Astrocyte (in vitro differentiated cells and primary cell): Measurements from ENCODE around the gene BRMS1. TPM values are rescaled to one million over a fixed set of nuclear protein-coding genes. Genes with fewer than 3 reads are reported as not detected.

Experiments used
- DNase-seq: peaks from one replicate; pipeline ENCODE4 v3.0.0-alpha.2; 2010; ENCODE audit warnings: low read depth
- FAIRE-seq: peaks from 2 replicates; lab custom pipeline; 2011; peaks lifted over from hg19 to GRCh38; lab: Jason Lieb, UNC
- H2AFZ ChIP-seq: 2 replicates; pipeline ENCODE4 v1.6.0; 2012; ENCODE audit warnings: low read depth, low read length, inconsistent platforms
- H3K27ac ChIP-seq: 2 replicates; pipeline ENCODE4 v1.5.1; 2011; ENCODE audit warnings: low read depth, low read length, inconsistent platforms
- H3K27me3 ChIP-seq: 2 replicates; pipeline ENCODE4 v1.6.0; 2011; ENCODE audit warnings: low read length, inconsistent platforms; ENCODE audit not compliant: insufficient read depth
- H3K36me3 ChIP-seq: 2 replicates; pipeline ENCODE4 v1.5.1; 2011; ENCODE audit warnings: low read length, inconsistent platforms; ENCODE audit not compliant: insufficient read depth
- H3K4me1 ChIP-seq: 2 replicates; pipeline ENCODE4 v1.5.1; 2011; ENCODE audit warnings: low read length, inconsistent platforms; ENCODE audit not compliant: insufficient read depth
- H3K4me2 ChIP-seq: 2 replicates; pipeline ENCODE4 v1.6.0; 2012; ENCODE audit warnings: low read length, inconsistent platforms
- H3K4me3 ChIP-seq: 2 replicates; pipeline ENCODE4 v1.5.1; 2011; ENCODE audit warnings: low read depth, mild to moderate bottlenecking, low read length, inconsistent platforms; ENCODE audit not compliant: insufficient read depth
- H3K79me2 ChIP-seq: 2 replicates; pipeline ENCODE4 v1.6.0; 2012; ENCODE audit warnings: mild to moderate bottlenecking, low read length, inconsistent platforms; ENCODE audit not compliant: insufficient read depth
- H3K9ac ChIP-seq: 2 replicates; pipeline ENCODE4 v1.6.0; 2012; ENCODE audit warnings: mild to moderate bottlenecking, low read length, inconsistent platforms
- H3K9me3 ChIP-seq: 2 replicates; pipeline ENCODE4 v1.5.1; 2012; ENCODE audit warnings: low read depth, mild to moderate bottlenecking, low read length, inconsistent platforms; ENCODE audit not compliant: insufficient read depth
- H4K20me1 ChIP-seq: 2 replicates; pipeline ENCODE4 v1.6.0; 2012; ENCODE audit warnings: low read length, inconsistent platforms; ENCODE audit not compliant: insufficient read depth
- H3K27ac Mint-ChIP-seq: one replicate; pipeline ENCODE4 v1.8.0; 2021; ENCODE audit warnings: mild to moderate bottlenecking, mixed read lengths; ENCODE audit not compliant: unreplicated experiment
- H3K27me3 Mint-ChIP-seq: one replicate; pipeline ENCODE4 v1.8.0; 2021; ENCODE audit warnings: low read depth, mixed read lengths; ENCODE audit not compliant: unreplicated experiment
- H3K36me3 Mint-ChIP-seq: one replicate; pipeline ENCODE4 v1.8.0; 2021; ENCODE audit warnings: low read depth, mixed read lengths; ENCODE audit not compliant: unreplicated experiment
- H3K4me1 Mint-ChIP-seq: one replicate; pipeline ENCODE4 v1.8.0; 2021; ENCODE audit warnings: low read depth, mixed read lengths; ENCODE audit not compliant: unreplicated experiment
- H3K4me3 Mint-ChIP-seq: one replicate; pipeline ENCODE4 v1.8.0; 2021; ENCODE audit warnings: mild to moderate bottlenecking, moderate library complexity, mixed read lengths; ENCODE audit not compliant: unreplicated experiment
- H3K9me3 Mint-ChIP-seq: one replicate; pipeline ENCODE4 v1.8.0; 2021; ENCODE audit warnings: mild to moderate bottlenecking, mixed read lengths; ENCODE audit not compliant: unreplicated experiment
- CTCF ChIP-seq: IDR thresholded peaks from 2 replicates; pipeline ENCODE4 v1.5.1; 2011; ENCODE audit warnings: low read depth, mild to moderate bottlenecking, inconsistent platforms, low read length, moderate library complexity; ENCODE audit not compliant: insufficient read depth
- EZH2 ChIP-seq: IDR thresholded peaks from 2 replicates; pipeline ENCODE4 v1.6.1; 2012; ENCODE audit warnings: mild to moderate bottlenecking, low read length, inconsistent platforms; ENCODE audit not compliant: insufficient read depth
- total RNA-seq: library from RNA; stranded (reverse); gene quantifications from 2 replicates; pipeline ENCODE4 v1.2.1, GENCODE V29; 2021

BRMS1 gene
- total RNA-seq, 1 donor from 2014 or later: 47.8 TPM

- H3K36me3 Mint-ChIP-seq: peaks cover 6% of the 10 kb centered on the region
- TF ChIP-seq EZH2: no peak
- no peak for TF ChIP-seq CTCF
- H3K4me3 ChIP-seq: no peak overlapping the region
- no peak overlapping the region for H2AFZ ChIP-seq
- H3K27me3 ChIP-seq: peaks cover 31% of the 10 kb centered on the region
- no peak overlapping the region for H3K9ac ChIP-seq
- H3K9me3 ChIP-seq: no peaks in the 10 kb centered on the region
- peaks cover 10% of the 10 kb centered on the region for H3K4me1 Mint-ChIP-seq
- H3K4me1 ChIP-seq: peaks cover 6% of the 10 kb centered on the region
- DNase-seq: no peak
- H4K20me1 ChIP-seq: no peaks in the 10 kb centered on the region
- no peak overlapping the region for H3K4me2 ChIP-seq
- no peak overlapping the region for H3K27ac ChIP-seq
- FAIRE-seq: no peak
- H3K27me3 Mint-ChIP-seq: peaks cover 36% of the 10 kb centered on the region
- H3K79me2 ChIP-seq: peaks cover 4% of the 10 kb centered on the region
- peak overlapping the region; percentile 26 for H3K27ac Mint-ChIP-seq
- no peak overlapping the region for H3K4me3 Mint-ChIP-seq
- H3K9me3 Mint-ChIP-seq: no peaks in the 10 kb centered on the region
- H3K36me3 ChIP-seq: no peaks in the 10 kb centered on the region
Observed at GRCh38 chr11:66293352-66293751, 51.6 kb downstream of the BRMS1 start.

- no peak for FAIRE-seq
- no peak for DNase-seq
- Histone ChIP-seq H3K4me3 (no peak overlapping the region), H3K4me1 (peaks cover 12% of the 10 kb centered on the region), H3K36me3 (no peaks in the 10 kb centered on the region), H3K9me3 (no peaks in the 10 kb centered on the region), H4K20me1 (no peaks in the 10 kb centered on the region), H3K9ac (no peak overlapping the region), H3K27me3 (peaks cover 31% of the 10 kb centered on the region), H2AFZ (no peak overlapping the region), H3K4me2 (peak overlapping the region; percentile 54), H3K79me2 (peaks cover 10% of the 10 kb centered on the region), H3K27ac (no peak overlapping the region)
- H3K9me3 Mint-ChIP-seq: no peaks in the 10 kb centered on the region
- peak overlapping the region; percentile 80 for H3K4me3 Mint-ChIP-seq
- peaks cover 10% of the 10 kb centered on the region for H3K4me1 Mint-ChIP-seq
- peaks cover 36% of the 10 kb centered on the region for H3K27me3 Mint-ChIP-seq
- no peak overlapping the region for H3K27ac Mint-ChIP-seq
- TF ChIP-seq EZH2 (peak; percentile 12), CTCF (no peak)
- peaks cover 6% of the 10 kb centered on the region for H3K36me3 Mint-ChIP-seq
Observed at GRCh38 chr11:66292543-66293332, 52.2 kb downstream of the BRMS1 start.
